ENCODE data around the gene ZNFX1.
A peak's percentile ranks its signal among the peaks of the same experiment; 100 is the strongest.

ZNFX1 gene

DNA sequence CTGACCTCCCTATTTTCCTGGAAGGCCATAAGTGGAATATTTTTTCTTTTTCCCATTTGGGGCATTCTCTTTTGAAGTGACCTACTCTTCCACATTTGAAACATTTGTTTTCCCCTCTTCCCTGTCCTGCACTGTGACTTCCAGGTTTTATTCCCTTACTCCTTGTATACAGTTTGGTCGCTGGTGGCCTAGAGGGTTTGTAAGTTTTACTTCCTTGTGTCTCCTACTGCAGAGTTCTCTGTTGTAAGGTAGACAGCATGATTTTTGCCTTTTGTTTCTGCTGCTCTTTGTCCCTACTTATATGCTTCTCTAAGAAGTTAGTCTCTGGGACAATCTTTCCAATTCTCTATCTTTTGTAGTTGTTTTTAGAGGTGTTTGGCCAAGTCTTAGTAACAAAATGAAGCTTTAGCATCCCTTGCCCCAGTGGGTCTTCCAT is 7.4 kb upstream of the ZNFX1 start:
- Histone ChIP-seq H3K4me1 (peaks cover 18% of the 10 kb centered on the region), H3K9me3 (no peaks in the 10 kb centered on the region), H3K4me3 (ENCODE audit: low read depth, low read length) (peak overlapping the region; percentile 31), H3K27me3 (no peaks in the 10 kb centered on the region), H3K36me3 (peaks cover 100% of the 10 kb centered on the region)
- TF ChIP-seq, protein P1, sequence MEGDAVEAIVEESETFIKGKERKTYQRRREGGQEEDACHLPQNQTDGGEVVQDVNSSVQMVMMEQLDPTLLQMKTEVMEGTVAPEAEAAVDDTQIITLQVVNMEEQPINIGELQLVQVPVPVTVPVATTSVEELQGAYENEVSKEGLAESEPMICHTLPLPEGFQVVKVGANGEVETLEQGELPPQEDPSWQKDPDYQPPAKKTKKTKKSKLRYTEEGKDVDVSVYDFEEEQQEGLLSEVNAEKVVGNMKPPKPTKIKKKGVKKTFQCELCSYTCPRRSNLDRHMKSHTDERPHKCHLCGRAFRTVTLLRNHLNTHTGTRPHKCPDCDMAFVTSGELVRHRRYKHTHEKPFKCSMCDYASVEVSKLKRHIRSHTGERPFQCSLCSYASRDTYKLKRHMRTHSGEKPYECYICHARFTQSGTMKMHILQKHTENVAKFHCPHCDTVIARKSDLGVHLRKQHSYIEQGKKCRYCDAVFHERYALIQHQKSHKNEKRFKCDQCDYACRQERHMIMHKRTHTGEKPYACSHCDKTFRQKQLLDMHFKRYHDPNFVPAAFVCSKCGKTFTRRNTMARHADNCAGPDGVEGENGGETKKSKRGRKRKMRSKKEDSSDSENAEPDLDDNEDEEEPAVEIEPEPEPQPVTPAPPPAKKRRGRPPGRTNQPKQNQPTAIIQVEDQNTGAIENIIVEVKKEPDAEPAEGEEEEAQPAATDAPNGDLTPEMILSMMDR (IDR thresholded peaks at IDR 0.05; ENCODE audit: low read depth, low read length) = no peak
- DNase-seq = no peak

DNA sequence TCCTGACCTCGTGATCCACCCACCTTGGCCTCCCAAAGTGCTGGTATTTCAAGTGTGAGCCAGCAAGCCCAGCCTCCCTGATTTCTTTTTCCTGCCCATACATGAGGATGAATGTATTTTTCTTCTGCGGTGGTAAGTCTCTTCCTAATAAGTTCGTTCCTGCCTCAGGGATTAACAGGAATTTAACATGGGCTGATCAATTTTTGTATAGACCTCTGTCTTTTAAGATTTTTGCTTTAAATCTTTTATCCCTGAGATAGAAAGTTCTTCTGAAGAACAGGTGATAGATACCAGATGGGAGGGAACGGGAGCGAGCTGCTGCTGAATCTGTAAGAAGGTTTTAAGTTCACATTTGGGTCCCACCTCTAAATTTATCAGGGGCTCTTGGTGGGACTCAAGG is 7.0 kb upstream of the ZNFX1 start:
- DNase-seq = no peak
- Histone ChIP-seq H3K27me3 (no peaks in the 10 kb centered on the region), H3K4me3 (ENCODE audit: low read depth, low read length) (peak overlapping the region; percentile 31), H3K4me1 (peaks cover 18% of the 10 kb centered on the region), H3K36me3 (peaks cover 100% of the 10 kb centered on the region), H3K9me3 (no peaks in the 10 kb centered on the region)
- TF ChIP-seq, protein P1 (IDR thresholded peaks at IDR 0.05; ENCODE audit: low read depth, low read length) = no peak

- Histone ChIP-seq H3K9me3 (no peaks in the 10 kb centered on the region), H3K36me3 (peaks cover 100% of the 10 kb centered on the region), H3K27me3 (no peaks in the 10 kb centered on the region), H3K4me1 (peaks cover 18% of the 10 kb centered on the region), H3K4me3 (ENCODE audit: low read depth, low read length) (peak overlapping the region; percentile 97)
- DNase-seq = no peak
- TF ChIP-seq, protein P1 (IDR thresholded peaks at IDR 0.05; ENCODE audit: low read depth, low read length) = no peak
Observed at GRCh38 chr20:49283703-49284625, 6.1 kb upstream of the ZNFX1 start.

DNA sequence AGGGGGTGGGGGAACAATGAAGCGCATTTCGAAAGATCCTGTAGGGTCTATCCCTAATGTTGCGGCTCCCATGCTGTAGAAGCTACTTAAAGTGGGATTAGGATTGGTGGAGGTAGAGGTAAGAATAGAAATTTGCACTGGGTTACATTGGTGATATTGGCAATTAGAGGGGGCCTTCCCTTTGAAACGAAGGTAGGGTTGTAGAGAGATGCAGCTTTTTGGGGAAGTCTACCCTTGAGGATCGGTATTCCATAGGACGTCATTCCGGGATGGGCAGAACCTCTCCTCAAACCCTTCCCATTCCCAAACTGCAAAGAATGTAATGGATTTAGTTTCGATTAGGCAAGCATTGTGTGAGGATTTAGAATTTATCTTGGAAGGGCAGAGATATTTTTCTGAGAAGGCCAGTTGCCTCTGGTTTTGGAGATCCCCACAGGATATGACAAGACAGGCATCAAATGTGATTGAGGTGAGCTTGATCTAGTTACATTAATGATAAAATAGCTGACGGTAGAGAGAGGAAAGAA is 5.4 kb upstream of the ZNFX1 start:
- Histone ChIP-seq H3K4me1 (peaks cover 18% of the 10 kb centered on the region), H3K27me3 (no peaks in the 10 kb centered on the region), H3K4me3 (ENCODE audit: low read depth, low read length) (peak overlapping the region; percentile 97), H3K9me3 (no peaks in the 10 kb centered on the region), H3K36me3 (peaks cover 97% of the 10 kb centered on the region)
- no peak for DNase-seq
- TF ChIP-seq, protein P1 (IDR thresholded peaks at IDR 0.05; ENCODE audit: low read depth, low read length) = no peak

- DNase-seq = no peak
- Histone ChIP-seq H3K27me3 (no peaks in the 10 kb centered on the region), H3K9me3 (no peaks in the 10 kb centered on the region), H3K4me1 (peaks cover 16% of the 10 kb centered on the region), H3K4me3 (ENCODE audit: low read depth, low read length) (peak overlapping the region; percentile 97), H3K36me3 (peaks cover 91% of the 10 kb centered on the region)
- TF ChIP-seq, protein P1 (IDR thresholded peaks at IDR 0.05; ENCODE audit: low read depth, low read length) = no peak
Observed at GRCh38 chr20:49282584-49283171, 4.8 kb upstream of the ZNFX1 start.
